Measurements from ENCODE around the gene PASK.

PASK gene

GRCh38 chr2:241070811-241071676 lies 78.2 kb downstream of the PASK start:
- peaks cover 21% of the 10 kb centered on the region for H3K36me3 Mint-ChIP-seq (ENCODE audit: low read depth)
- H3K27ac Mint-ChIP-seq = no peak overlapping the region
- H3K4me1 Mint-ChIP-seq = no peaks in the 10 kb centered on the region
- peaks cover 4% of the 10 kb centered on the region for H3K27me3 Mint-ChIP-seq (ENCODE audit: low read depth)
- no peaks in the 10 kb centered on the region for H3K9me3 Mint-ChIP-seq
- TF ChIP-seq CTCF (IDR thresholded peaks at IDR 0.05; ENCODE audit: unreplicated experiment in 3 of 3) = no peak
- H3K4me3 Mint-ChIP-seq = no peak overlapping the region

GRCh38 chr2:241070361-241070760 lies 78.9 kb downstream of the PASK start:
- no peaks in the 10 kb centered on the region for H3K4me1 Mint-ChIP-seq
- no peaks in the 10 kb centered on the region for H3K9me3 Mint-ChIP-seq
- H3K27ac Mint-ChIP-seq = no peak overlapping the region
- H3K36me3 Mint-ChIP-seq (ENCODE audit: low read depth) = peaks cover 14% of the 10 kb centered on the region
- no peak for TF ChIP-seq CTCF (IDR thresholded peaks at IDR 0.05; ENCODE audit: unreplicated experiment in 3 of 3)
- H3K4me3 Mint-ChIP-seq = no peak overlapping the region
- H3K27me3 Mint-ChIP-seq (ENCODE audit: low read depth) = peaks cover 4% of the 10 kb centered on the region

GRCh38 chr2:241069821-241070281 lies 79.4 kb downstream of the PASK start:
- no peaks in the 10 kb centered on the region for H3K4me1 Mint-ChIP-seq
- peaks cover 7% of the 10 kb centered on the region for H3K27me3 Mint-ChIP-seq (ENCODE audit: low read depth)
- H3K27ac Mint-ChIP-seq = no peak overlapping the region
- H3K9me3 Mint-ChIP-seq = no peaks in the 10 kb centered on the region
- no peak for TF ChIP-seq CTCF (IDR thresholded peaks at IDR 0.05; ENCODE audit: unreplicated experiment in 3 of 3)
- H3K36me3 Mint-ChIP-seq (ENCODE audit: low read depth) = peaks cover 9% of the 10 kb centered on the region
- no peak overlapping the region for H3K4me3 Mint-ChIP-seq

GRCh38 chr2:241068942-241069810 lies 80.1 kb downstream of the PASK start:
- no peak for TF ChIP-seq CTCF (IDR thresholded peaks at IDR 0.05; ENCODE audit: unreplicated experiment in 3 of 3)
- Mint-ChIP-seq H3K27me3 (ENCODE audit: low read depth) (peaks cover 10% of the 10 kb centered on the region), H3K4me1 (no peaks in the 10 kb centered on the region), H3K4me3 (no peak overlapping the region), H3K36me3 (ENCODE audit: low read depth) (peaks cover 4% of the 10 kb centered on the region), H3K27ac (no peak overlapping the region), H3K9me3 (no peaks in the 10 kb centered on the region)

- Mint-ChIP-seq H3K4me3 (no peak overlapping the region), H3K9me3 (no peaks in the 10 kb centered on the region), H3K27ac (no peak overlapping the region), H3K27me3 (ENCODE audit: low read depth) (peaks cover 14% of the 10 kb centered on the region), H3K4me1 (no peaks in the 10 kb centered on the region), H3K36me3 (ENCODE audit: low read depth) (no peaks in the 10 kb centered on the region)
- no peak for TF ChIP-seq CTCF (IDR thresholded peaks at IDR 0.05; ENCODE audit: unreplicated experiment in 3 of 3)
These were observed 80.9 kb downstream of the PASK start for GRCh38 chr2:241068136-241068941.

Measured in nephron (organoid).